B cell (primary cell): ENCODE results near the gene MAGEB17.

Experiments used
- EZH2 ChIP-seq: IDR thresholded peaks from 2 replicates; pipeline ENCODE4 v1.6.1; 2012; ENCODE audit warnings: borderline replicate concordance, low read depth, mild to moderate bottlenecking, moderate library complexity, low read length; ENCODE audit not compliant: insufficient read depth, poor library complexity, severe bottlenecking
- TF ChIP-seq, protein P1 (sequence below): fragments of 200-600 bp; IDR thresholded peaks from one replicate; pipeline ENCODE4 v1.8.0; 2022; ENCODE audit warnings: antibody characterized with exemption, mild to moderate bottlenecking

DNA sequence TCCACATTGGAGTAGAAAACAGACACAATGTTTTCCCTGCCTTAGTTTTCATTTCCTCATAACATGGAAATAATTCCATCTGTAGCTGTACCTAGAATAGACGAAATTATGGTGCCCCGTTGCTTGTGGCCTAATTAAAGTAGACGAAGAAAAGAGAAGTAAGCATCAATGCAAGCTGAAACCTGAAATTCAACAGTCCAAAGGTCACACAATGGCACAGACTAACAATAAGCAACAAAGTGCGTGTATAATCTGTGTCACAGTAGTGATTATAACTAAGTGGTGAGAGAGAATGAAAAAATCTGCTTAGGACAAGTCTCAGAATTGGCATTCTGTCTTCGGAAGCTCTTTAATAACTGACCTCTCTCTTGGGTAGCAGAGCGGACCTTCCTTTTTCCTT lies 24.3 kb downstream of the MAGEB17 start:
- TF ChIP-seq, protein P1, sequence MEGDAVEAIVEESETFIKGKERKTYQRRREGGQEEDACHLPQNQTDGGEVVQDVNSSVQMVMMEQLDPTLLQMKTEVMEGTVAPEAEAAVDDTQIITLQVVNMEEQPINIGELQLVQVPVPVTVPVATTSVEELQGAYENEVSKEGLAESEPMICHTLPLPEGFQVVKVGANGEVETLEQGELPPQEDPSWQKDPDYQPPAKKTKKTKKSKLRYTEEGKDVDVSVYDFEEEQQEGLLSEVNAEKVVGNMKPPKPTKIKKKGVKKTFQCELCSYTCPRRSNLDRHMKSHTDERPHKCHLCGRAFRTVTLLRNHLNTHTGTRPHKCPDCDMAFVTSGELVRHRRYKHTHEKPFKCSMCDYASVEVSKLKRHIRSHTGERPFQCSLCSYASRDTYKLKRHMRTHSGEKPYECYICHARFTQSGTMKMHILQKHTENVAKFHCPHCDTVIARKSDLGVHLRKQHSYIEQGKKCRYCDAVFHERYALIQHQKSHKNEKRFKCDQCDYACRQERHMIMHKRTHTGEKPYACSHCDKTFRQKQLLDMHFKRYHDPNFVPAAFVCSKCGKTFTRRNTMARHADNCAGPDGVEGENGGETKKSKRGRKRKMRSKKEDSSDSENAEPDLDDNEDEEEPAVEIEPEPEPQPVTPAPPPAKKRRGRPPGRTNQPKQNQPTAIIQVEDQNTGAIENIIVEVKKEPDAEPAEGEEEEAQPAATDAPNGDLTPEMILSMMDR, result no peak
- TF ChIP-seq EZH2, result no peak
